A549 (cell line): ENCODE measurements around the gene RPL31. TPM values are rescaled to one million over a fixed set of nuclear protein-coding genes. Genes with fewer than 3 reads are reported as not detected.

Experiments
- ATAC-seq, 2 experiments: fragments of 200-7000 bp in 1 of 2; fragments of >200 bp in 1 of 2; cut with Nextera tagmentation in 1 of 2; cut with Tn5 transposase in 1 of 2; 3 replicates each; pipeline versions ENCODE4 v1.8.0 to v1.9.1; 2018 to 2020; ENCODE audit warnings: mild to moderate bottlenecking in 1 of 2, moderate library complexity in 1 of 2
- CTCF ChIA-PET: fragments of 300-600 bp; sonication (Branson Sonifier 250); formaldehyde crosslinking; extraction: SDS; loops from one replicate; lab custom pipeline; 2021; ENCODE audit warnings: antibody characterized with exemption, inconsistent platforms; lab: Yijun Ruan, JAX
- POLR2A ChIA-PET: fragments of 350-600 bp; formaldehyde crosslinking; extraction: SDS; loops from one replicate; lab custom pipeline; 2021; ENCODE audit warnings: antibody characterized with exemption, inconsistent platforms; lab: Yijun Ruan, JAX
- DNase-seq, 2 experiments: peaks; one replicate each; pipeline versions ENCODE4 v3.0.0 to v3.0.0-alpha.2; 2011 to 2016; ENCODE audit warnings: low read depth in 1 of 2, low spot score in 1 of 2
- FAIRE-seq: peaks from 2 replicates; lab custom pipeline; 2011; peaks lifted over from hg19 to GRCh38; lab: Jason Lieb, UNC
- H3K27ac ChIP-seq, 2 experiments: fragments of >200 bp; sonication (Bioruptor Twin); formaldehyde crosslinking; 3 replicates each; pipeline ENCODE4 v1.5.1; 2016 to 2017
- H3K4me1 ChIP-seq: fragments of >200 bp; sonication (Bioruptor Twin); formaldehyde crosslinking; 3 replicates; pipeline ENCODE4 v1.6.1; 2016
- H3K4me2 ChIP-seq: fragments of >200 bp; sonication (Bioruptor Twin); formaldehyde crosslinking; 3 replicates; pipeline ENCODE4 v1.6.1; 2016
- H3K4me3 ChIP-seq: fragments of >200 bp; sonication (Bioruptor Twin); formaldehyde crosslinking; 3 replicates; pipeline ENCODE4 v1.5.1; 2016
- H3K9me3 ChIP-seq: fragments of >200 bp; sonication (Bioruptor Twin); formaldehyde crosslinking; 3 replicates; pipeline ENCODE4 v1.6.1; 2016
- CBX2 ChIP-seq: fragments of 200-600 bp; sonication (generic); IDR thresholded peaks from 2 replicates; pipeline ENCODE4 v1.6.1; 2016; ENCODE audit warnings: low read depth, mild to moderate bottlenecking, borderline replicate concordance
- CBX8 ChIP-seq: fragments of 200-600 bp; sonication (generic); IDR thresholded peaks from 2 replicates; pipeline ENCODE4 v1.6.1; 2016
- CHD2 ChIP-seq: fragments of 150-350 bp; IDR thresholded peaks from 2 replicates; pipeline ENCODE4 v1.6.1; 2014; ENCODE audit warnings: low read length; ENCODE audit not compliant: partially characterized antibody
- EHF ChIP-seq: fragments of 250-450 bp; sonication (Bioruptor Pico); IDR thresholded peaks from 2 replicates; pipeline ENCODE4 v1.5.0; 2020; ENCODE audit warnings: mild to moderate bottlenecking
- EP300 ChIP-seq, 2 experiments: fragments of >200 bp; sonication (Bioruptor Twin); formaldehyde crosslinking; IDR thresholded peaks; 2 replicates in 1 of 2; 3 replicates in 1 of 2; pipeline ENCODE4 v1.6.1; 2016 to 2017
- FOSB ChIP-seq: fragments of 250-450 bp; sonication (Bioruptor Pico); IDR thresholded peaks from 2 replicates; pipeline ENCODE4 v1.5.0; 2020; ENCODE audit warnings: mild to moderate bottlenecking, moderate library complexity
- FOSL2 ChIP-seq, 2 experiments: fragments of 450-650 bp in 1 of 2; fragments of >200 bp in 1 of 2; sonication (Bioruptor Twin) in 1 of 2; formaldehyde crosslinking; IDR thresholded peaks; 2 replicates each; pipeline versions ENCODE4 v1.5.0 to v1.6.1; 2016 to 2020; ENCODE audit warnings: mild to moderate bottlenecking in 1 of 2, moderate library complexity in 1 of 2
- HEYL ChIP-seq: fragments of 250-450 bp; sonication (Bioruptor Pico); IDR thresholded peaks from 2 replicates; pipeline ENCODE4 v1.8.0; 2021; ENCODE audit warnings: mild to moderate bottlenecking, moderate library complexity
- HOXA7 ChIP-seq: fragments of 250-450 bp; sonication (Bioruptor Pico); IDR thresholded peaks from 2 replicates; pipeline ENCODE4 v1.5.0; 2020; ENCODE audit warnings: mild to moderate bottlenecking, moderate library complexity
- HOXB5 ChIP-seq: fragments of 250-450 bp; sonication (Bioruptor Pico); IDR thresholded peaks from 2 replicates; pipeline ENCODE4 v1.5.0; 2020; ENCODE audit warnings: mild to moderate bottlenecking, moderate library complexity
- JUNB ChIP-seq: fragments of >200 bp; sonication (Bioruptor Twin); formaldehyde crosslinking; IDR thresholded peaks from 2 replicates; pipeline ENCODE4 v1.6.1; 2016
- KDM5A ChIP-seq: fragments of 200-600 bp; sonication (generic); IDR thresholded peaks from 2 replicates; pipeline ENCODE4 v1.6.1; 2016; ENCODE audit warnings: antibody characterized with exemption, mild to moderate bottlenecking
- MAZ ChIP-seq: fragments of 150-350 bp; IDR thresholded peaks from 2 replicates; pipeline ENCODE4 v1.6.1; 2014; ENCODE audit warnings: antibody characterized with exemption, low read depth, low read length, borderline replicate concordance
- MYC ChIP-seq: IDR thresholded peaks from 2 replicates; pipeline ENCODE4 v1.6.1; 2012; ENCODE audit warnings: mild to moderate bottlenecking, inconsistent platforms, low read length, improper control_type of control experiment, borderline replicate concordance
- NPAS2 ChIP-seq: fragments of 250-450 bp; sonication (Bioruptor Pico); IDR thresholded peaks from 2 replicates; pipeline ENCODE4 v1.8.0; 2022; ENCODE audit warnings: mild to moderate bottlenecking, moderate library complexity, borderline replicate concordance
- NR3C1 ChIP-seq: fragments of >200 bp; sonication (Bioruptor Twin); formaldehyde crosslinking; IDR thresholded peaks from 3 replicates; pipeline ENCODE4 v1.6.1; 2017
- PHF8 ChIP-seq: fragments of 200-600 bp; sonication (generic); IDR thresholded peaks from 2 replicates; pipeline ENCODE4 v1.6.1; 2016; ENCODE audit warnings: low read depth, mild to moderate bottlenecking, antibody characterized with exemption, moderate library complexity, borderline replicate concordance
- RAD21 ChIP-seq, 2 experiments: fragments of >200 bp in 1 of 2; sonication (Bioruptor Twin) in 1 of 2; formaldehyde crosslinking in 1 of 2; IDR thresholded peaks in 1 of 2; conservative IDR thresholded peaks in 1 of 2; 2 replicates in 1 of 2; 3 replicates in 1 of 2; pipeline ENCODE4 v1.6.1; 2012 to 2018; ENCODE audit warnings: inconsistent platforms in 1 of 2
- RARB ChIP-seq: fragments of 250-450 bp; sonication (Bioruptor Pico); IDR thresholded peaks from 2 replicates; pipeline ENCODE4 v1.8.0; 2021; ENCODE audit warnings: mild to moderate bottlenecking, moderate library complexity
- RFX5 ChIP-seq: fragments of 450-650 bp; IDR thresholded peaks from 2 replicates; pipeline ENCODE4 v1.7.1; 2014; ENCODE audit warnings: antibody characterized with exemption, mild to moderate bottlenecking, moderate library complexity
- TFCP2L1 ChIP-seq: fragments of 250-450 bp; sonication (Bioruptor Pico); IDR thresholded peaks from 2 replicates; pipeline ENCODE4 v1.5.0; 2021; ENCODE audit warnings: mild to moderate bottlenecking
- ZFP36 ChIP-seq: fragments of 450-650 bp; IDR thresholded peaks from 2 replicates; pipeline ENCODE4 v1.6.1; 2014; ENCODE audit warnings: borderline replicate concordance; ENCODE audit not compliant: partially characterized antibody
- ZNF302 ChIP-seq: fragments of 250-450 bp; sonication (Bioruptor Pico); IDR thresholded peaks from 2 replicates; pipeline ENCODE4 v1.9.0; 2021; ENCODE audit warnings: inconsistent platforms, mild to moderate bottlenecking, moderate library complexity
- ZSCAN20 ChIP-seq: fragments of 250-450 bp; sonication (Bioruptor Pico); IDR thresholded peaks from 2 replicates; pipeline ENCODE4 v1.8.0; 2022; ENCODE audit warnings: mild to moderate bottlenecking, moderate library complexity
- WGBS: methylation state at CpG from one replicate; pipeline ENCODE4 v1.1.6; 2017; ENCODE audit errors: missing lambda C conversion rate; 5-methylcytosine and 5-hydroxymethylcytosine counted together
- polyA plus RNA-seq, 4 experiments: library from polyadenylated mRNA; depleted of rRNA in 3 of 4; stranded (reverse); fragments of >200 nt; fragmentation: RNase III in 1 of 4; extraction: RNeasy Plus Mini Kit Qiagen cat#74134 plus additional on column Dnase treatment in 1 of 4; gene quantifications; 2 replicates in 3 of 4; 3 replicates in 1 of 4; pipeline ENCODE4 v1.2.3, GENCODE V29; 2011 to 2017
- TF ChIP-seq, protein P1 (sequence below): IDR thresholded peaks from 2 replicates; pipeline ENCODE4 v1.6.1; 2012; ENCODE audit warnings: low read depth, borderline replicate concordance
- TF ChIP-seq, protein P2 (sequence below): fragments of >200 bp; sonication (Bioruptor Twin); formaldehyde crosslinking; IDR thresholded peaks from 2 replicates; pipeline ENCODE4 v1.6.1; 2016
- TF ChIP-seq, protein P3 (sequence below): fragments of 250-450 bp; sonication (Bioruptor Pico); IDR thresholded peaks from 2 replicates; pipeline ENCODE4 v1.5.0; 2020; ENCODE audit warnings: low read depth, mild to moderate bottlenecking, moderate library complexity
- TF ChIP-seq, protein P4 (sequence below): fragments of >200 bp; sonication (Bioruptor Twin); formaldehyde crosslinking; IDR thresholded peaks from 3 replicates; pipeline ENCODE4 v1.5.1; 2016
- TF ChIP-seq, protein P5 (sequence below): fragments of 450-650 bp; IDR thresholded peaks from 2 replicates; pipeline ENCODE4 v1.6.1; 2014; ENCODE audit warnings: antibody characterized with exemption

Gene RPL31
- polyA plus RNA-seq, 2 of the 4 experiments (the other 2 are of a cell fraction): 1,803 to 2,064 TPM

DNA sequence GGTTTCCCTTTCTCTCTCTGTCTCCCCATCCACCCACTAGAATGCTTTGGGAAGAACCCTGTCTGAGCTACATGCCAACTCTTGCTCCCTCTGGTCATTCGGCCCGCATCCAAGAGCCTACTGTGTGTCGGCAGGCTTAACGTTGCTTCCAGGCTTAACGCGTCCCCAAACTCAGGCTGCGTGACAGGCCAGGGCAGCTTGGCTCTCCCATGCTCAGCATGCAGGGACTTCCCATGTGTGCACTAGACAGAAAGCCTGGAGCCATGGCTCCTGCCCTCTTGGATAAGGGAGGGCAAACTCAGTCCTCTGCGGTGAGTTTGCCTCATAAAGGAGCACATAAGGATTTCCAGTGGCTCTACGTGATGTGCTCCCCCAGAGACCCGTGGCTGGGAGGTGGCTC is 43.2 kb downstream of the RPL31 start (continued):
- no peak for TF ChIP-seq PHF8
- no peak for TF ChIP-seq HOXB5 (CRISPR knock-in tag)
- TF ChIP-seq FOSB: no peak
- TF ChIP-seq NPAS2 (CRISPR knock-in tag): no peak
- no peak for TF ChIP-seq HOXA7 (CRISPR knock-in tag)

DNA sequence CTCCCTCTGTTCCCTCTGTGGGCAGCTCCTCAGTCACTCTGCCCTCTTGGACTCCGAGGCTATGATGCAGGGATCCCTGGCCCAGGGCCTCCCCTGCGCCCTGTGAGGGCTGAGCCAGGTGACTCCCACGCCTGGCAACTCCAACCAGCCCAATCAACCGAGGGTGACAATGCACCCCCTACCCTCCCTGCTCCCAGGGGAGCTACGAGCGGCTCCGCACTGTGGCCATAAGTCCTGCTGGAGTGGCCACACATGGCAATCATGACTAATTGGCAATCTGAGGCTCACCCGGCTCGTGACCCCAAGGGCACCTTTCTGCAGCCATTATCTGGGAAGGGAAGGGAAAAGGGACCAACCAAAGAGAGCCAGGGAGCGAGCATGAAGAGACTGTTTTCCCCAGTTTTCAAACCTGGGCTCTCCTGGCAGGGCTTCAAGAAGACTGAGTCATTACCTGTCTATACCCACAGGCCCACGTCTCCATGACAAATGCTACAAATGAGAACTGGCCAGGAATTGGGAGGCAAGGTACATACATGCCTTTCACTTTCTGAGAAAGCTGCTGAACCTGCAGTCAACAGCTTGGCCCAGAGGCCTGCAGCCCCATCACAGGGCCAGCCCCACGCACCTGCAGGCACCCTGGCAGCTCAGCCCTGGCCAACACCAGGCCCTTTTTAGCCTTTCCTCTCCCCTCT is 45.1 kb downstream of the RPL31 start:
- ATAC-seq (peak; percentile 62; a peak in 5 of 6 replicates), FAIRE-seq (no peak), DNase-seq (peak; percentile 36 to 42)
- H3K4me1 ChIP-seq: peaks cover 16% of the 10 kb centered on the region
- POLR2A ChIA-PET: no interaction called here
- CTCF ChIA-PET: interaction anchor here (0.9 to 8.6 kb wide), 6 partner anchors 10 to 106 kb away, joined by 3 to 69 read pairs (median 4); partner anchors contain the start of gene TBC1D8
- H3K4me3 ChIP-seq: no peak overlapping the region
- peak overlapping the region; percentile 35 for H3K4me2 ChIP-seq
- TF ChIP-seq KDM5A (no peak), ZNF302 (no peak), RAD21 (conservative IDR thresholded peaks at IDR 0.05 in 1 of 2, IDR thresholded peaks at IDR 0.05 in 1 of 2) (no peak), HEYL (no peak), TFCP2L1 (no peak), CBX2 (no peak), HOXB5 (CRISPR knock-in tag) (no peak), RARB (CRISPR knock-in tag) (no peak), NR3C1 (no peak), MAZ (no peak), EHF (no peak), ZFP36 (no peak)
- TF ChIP-seq, protein P1, sequence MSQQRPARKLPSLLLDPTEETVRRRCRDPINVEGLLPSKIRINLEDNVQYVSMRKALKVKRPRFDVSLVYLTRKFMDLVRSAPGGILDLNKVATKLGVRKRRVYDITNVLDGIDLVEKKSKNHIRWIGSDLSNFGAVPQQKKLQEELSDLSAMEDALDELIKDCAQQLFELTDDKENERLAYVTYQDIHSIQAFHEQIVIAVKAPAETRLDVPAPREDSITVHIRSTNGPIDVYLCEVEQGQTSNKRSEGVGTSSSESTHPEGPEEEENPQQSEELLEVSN: no peak
- TF ChIP-seq, protein P2, sequence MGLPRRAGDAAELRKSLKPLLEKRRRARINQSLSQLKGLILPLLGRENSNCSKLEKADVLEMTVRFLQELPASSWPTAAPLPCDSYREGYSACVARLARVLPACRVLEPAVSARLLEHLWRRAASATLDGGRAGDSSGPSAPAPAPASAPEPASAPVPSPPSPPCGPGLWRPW: no peak
- TF ChIP-seq, protein P3, sequence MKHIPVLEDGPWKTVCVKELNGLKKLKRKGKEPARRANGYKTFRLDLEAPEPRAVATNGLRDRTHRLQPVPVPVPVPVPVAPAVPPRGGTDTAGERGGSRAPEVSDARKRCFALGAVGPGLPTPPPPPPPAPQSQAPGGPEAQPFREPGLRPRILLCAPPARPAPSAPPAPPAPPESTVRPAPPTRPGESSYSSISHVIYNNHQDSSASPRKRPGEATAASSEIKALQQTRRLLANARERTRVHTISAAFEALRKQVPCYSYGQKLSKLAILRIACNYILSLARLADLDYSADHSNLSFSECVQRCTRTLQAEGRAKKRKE (CRISPR knock-in tag): no peak
- TF ChIP-seq, protein P4, sequence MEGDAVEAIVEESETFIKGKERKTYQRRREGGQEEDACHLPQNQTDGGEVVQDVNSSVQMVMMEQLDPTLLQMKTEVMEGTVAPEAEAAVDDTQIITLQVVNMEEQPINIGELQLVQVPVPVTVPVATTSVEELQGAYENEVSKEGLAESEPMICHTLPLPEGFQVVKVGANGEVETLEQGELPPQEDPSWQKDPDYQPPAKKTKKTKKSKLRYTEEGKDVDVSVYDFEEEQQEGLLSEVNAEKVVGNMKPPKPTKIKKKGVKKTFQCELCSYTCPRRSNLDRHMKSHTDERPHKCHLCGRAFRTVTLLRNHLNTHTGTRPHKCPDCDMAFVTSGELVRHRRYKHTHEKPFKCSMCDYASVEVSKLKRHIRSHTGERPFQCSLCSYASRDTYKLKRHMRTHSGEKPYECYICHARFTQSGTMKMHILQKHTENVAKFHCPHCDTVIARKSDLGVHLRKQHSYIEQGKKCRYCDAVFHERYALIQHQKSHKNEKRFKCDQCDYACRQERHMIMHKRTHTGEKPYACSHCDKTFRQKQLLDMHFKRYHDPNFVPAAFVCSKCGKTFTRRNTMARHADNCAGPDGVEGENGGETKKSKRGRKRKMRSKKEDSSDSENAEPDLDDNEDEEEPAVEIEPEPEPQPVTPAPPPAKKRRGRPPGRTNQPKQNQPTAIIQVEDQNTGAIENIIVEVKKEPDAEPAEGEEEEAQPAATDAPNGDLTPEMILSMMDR: no peak
- H3K9me3 ChIP-seq: no peaks in the 10 kb centered on the region
- WGBS: 66% methylated on average over 8 of the region's 12 CpGs
- H3K27ac ChIP-seq: peak overlapping the region; percentile 27 to 69; a peak in 4 of 6 replicates

DNA sequence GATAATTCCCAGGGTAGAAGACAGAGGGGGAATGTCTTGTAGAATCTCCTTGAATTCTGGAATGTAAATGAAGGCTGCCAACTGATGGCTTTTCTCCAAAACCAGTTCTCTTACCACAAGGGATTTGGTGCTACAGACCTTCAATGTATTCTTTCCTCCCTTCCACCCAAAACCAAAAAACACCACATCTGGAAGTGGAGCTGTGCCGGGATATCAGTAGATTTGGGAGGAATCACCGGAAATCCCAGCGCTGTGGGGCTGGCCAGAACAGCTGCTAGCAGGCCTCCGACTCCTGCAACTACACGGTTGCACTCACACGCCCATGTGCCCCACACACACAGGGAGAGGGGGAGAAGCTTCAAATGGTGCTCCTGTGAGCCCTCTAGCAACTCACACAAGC is 45.7 kb downstream of the RPL31 start:
- peak overlapping the region; percentile 35 for H3K4me2 ChIP-seq
- peaks cover 16% of the 10 kb centered on the region for H3K4me1 ChIP-seq
- FAIRE-seq: no peak
- peak overlapping the region; percentile 27 to 69; a peak in 4 of 6 replicates for H3K27ac ChIP-seq
- DNase-seq: no peak
- ChIA-PET POLR2A (no interaction called here), CTCF (interaction anchor here (0.9 to 8.6 kb wide), 5 partner anchors 11 to 105 kb away, joined by 3 to 69 read pairs (median 4); no protein-coding TSS in a partner anchor)
- H3K9me3 ChIP-seq: no peaks in the 10 kb centered on the region
- 91% methylated on average over 6 of the region's 6 CpGs for WGBS
- ATAC-seq: peak in 1 of 2 experiments; percentile 15; a peak in 1 of 6 replicates
- no peak overlapping the region for H3K4me3 ChIP-seq
- TF ChIP-seq RFX5: no peak
- no peak for TF ChIP-seq FOSL2 (IDR thresholded peaks at IDR 0.05)
- no peak for TF ChIP-seq FOSL2 (CRISPR knock-in tag; IDR thresholded peaks at IDR 0.05)
- no peak for TF ChIP-seq ZSCAN20 (CRISPR knock-in tag)
- TF ChIP-seq CHD2: no peak
- TF ChIP-seq CBX8: no peak
- TF ChIP-seq EP300 (IDR thresholded peaks at IDR 0.05): no peak
- TF ChIP-seq TFCP2L1: no peak
- TF ChIP-seq JUNB: no peak
- TF ChIP-seq, protein P5, sequence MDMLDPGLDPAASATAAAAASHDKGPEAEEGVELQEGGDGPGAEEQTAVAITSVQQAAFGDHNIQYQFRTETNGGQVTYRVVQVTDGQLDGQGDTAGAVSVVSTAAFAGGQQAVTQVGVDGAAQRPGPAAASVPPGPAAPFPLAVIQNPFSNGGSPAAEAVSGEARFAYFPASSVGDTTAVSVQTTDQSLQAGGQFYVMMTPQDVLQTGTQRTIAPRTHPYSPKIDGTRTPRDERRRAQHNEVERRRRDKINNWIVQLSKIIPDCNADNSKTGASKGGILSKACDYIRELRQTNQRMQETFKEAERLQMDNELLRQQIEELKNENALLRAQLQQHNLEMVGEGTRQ: no peak
- no peak for TF ChIP-seq MYC
- TF ChIP-seq ZFP36: no peak
- TF ChIP-seq, protein P4: no peak
